ENCODE results near the gene SLC29A2. TPM values are rescaled to one million over a fixed set of nuclear protein-coding genes. Genes with fewer than 3 reads are reported as not detected.

SLC29A2 gene
- total and polyA plus RNA-seq, 2 of the 8 experiments (the other 6 are each of a cell fraction or from before 2014, with no cell fraction given): 29.3 to 31.6 TPM

DNA sequence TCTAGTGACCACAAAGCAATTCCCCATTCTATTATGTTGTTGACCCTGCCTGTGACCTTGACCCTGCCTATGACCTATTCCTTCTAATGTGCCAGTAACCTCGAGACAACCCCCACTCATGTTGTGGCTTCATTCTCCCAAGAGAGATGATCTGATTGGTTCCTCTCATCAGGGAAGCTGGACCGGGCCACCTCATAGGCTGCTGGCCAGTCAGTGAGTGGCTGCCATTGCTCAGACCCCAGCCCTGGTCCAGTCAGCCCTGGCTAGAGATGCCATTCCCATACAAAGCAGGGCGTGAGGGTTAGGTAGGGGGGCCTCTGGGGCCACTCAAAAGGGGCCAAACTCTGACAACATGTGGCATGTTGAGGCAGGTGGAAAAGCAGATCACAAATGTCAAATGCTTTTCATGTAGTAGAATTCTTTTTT, 11.9 kb downstream of the SLC29A2 start:
- Histone ChIP-seq H3K9ac (replicated peaks in 1 of 4; ENCODE audit: extremely low read depth in 1 of 4, low read depth in 3 of 4, low read length in 3 of 4) (no peak overlapping the region), H3K18ac (ENCODE audit: extremely low read depth, low read length) (no peak overlapping the region), H3K4ac (replicated peaks; ENCODE audit: insufficient read length, low read depth, low read length) (no peak overlapping the region), H3K27ac (ENCODE audit: low read depth, low read length) (no peak overlapping the region), H3K79me2 (ENCODE audit: control insufficient read depth in 1 of 2, insufficient read depth in 2 of 2, low read length in 2 of 2) (no peaks in the 10 kb centered on the region), H3K79me1 (ENCODE audit: low read depth, low read length) (no peaks in the 10 kb centered on the region), H3K56ac (replicated peaks; ENCODE audit: insufficient read length, low read depth, low read length) (no peak overlapping the region), H3K4me2 (ENCODE audit: insufficient read depth in 1 of 2, low read depth in 2 of 2, low read length in 2 of 2) (0 out of 4 replicates have a peak overlapping the region, but pooled peaks of 1 of the 2 experiments have one; percentile 10), H4K5ac (ENCODE audit: insufficient read length, low read depth, low read length) (no peak overlapping the region), H3K14ac (ENCODE audit: insufficient read length) (no peak overlapping the region), H2BK20ac (ENCODE audit: low read length) (no peak overlapping the region), H4K20me1 (replicated peaks in 1 of 2; ENCODE audit: control insufficient read depth in 1 of 2, insufficient read depth in 2 of 2, low read length in 2 of 2) (peaks cover 0 to 11% of the 10 kb centered on the region in 2 experiments), H2AFZ (ENCODE audit: low read length) (no peak overlapping the region), H3K23me2 (ENCODE audit: low read depth, low read length) (no peaks in the 10 kb centered on the region), H2BK15ac (ENCODE audit: low read length) (no peak overlapping the region), H3K4me1 (replicated peaks in 1 of 4; ENCODE audit: control insufficient read depth in 3 of 4, insufficient read depth in 4 of 4, low read length in 3 of 4) (peaks cover 0 to 3% (median 0%) of the 10 kb centered on the region in 4 experiments; a peak in 1 of 7 replicates), H3K9me3 (ENCODE audit: insufficient read depth in 2 of 2, low read depth in 1 of 2, low read length in 1 of 2) (no peaks in the 10 kb centered on the region), H4K8ac (ENCODE audit: extremely low read depth, insufficient read depth, low read length) (no peak overlapping the region), H2BK120ac (replicated peaks; ENCODE audit: low read depth, low read length) (no peak overlapping the region), H3K27me3 (replicated peaks in 1 of 4; ENCODE audit: control insufficient read depth in 3 of 4, extremely low read depth in 1 of 4, insufficient read depth in 3 of 4, low read length in 3 of 4) (no peaks in the 10 kb centered on the region), H2BK12ac (ENCODE audit: low read depth, low read length) (no peak overlapping the region), H3K23ac (ENCODE audit: insufficient read length) (no peak overlapping the region), H2AK5ac (ENCODE audit: low read depth, low read length) (no peak overlapping the region), H2BK5ac (ENCODE audit: low read depth, low read length) (no peak overlapping the region), H3K4me3 (ENCODE audit: extremely low read depth in 1 of 4, insufficient read depth in 2 of 4, low read depth in 3 of 4, low read length in 4 of 4) (no peak overlapping the region), H4K91ac (replicated peaks; ENCODE audit: insufficient read length, low read length) (no peak overlapping the region), H3K36me3 (ENCODE audit: control insufficient read depth in 2 of 4, insufficient read depth in 4 of 4, low read length in 3 of 4) (peaks cover 4 to 20% (median 15%) of the 10 kb centered on the region in 4 experiments; a peak in 7 of 8 replicates)
- TF ChIP-seq SP1 (IDR thresholded peaks at IDR 0.05; ENCODE audit: low read depth, low read length) (peak; percentile 72), PHF8 (conservative IDR thresholded peaks at IDR 0.05; ENCODE audit: low read depth, low read length) (no peak), POLR2AphosphoS5 (IDR thresholded peaks at IDR 0.05; ENCODE audit: low read depth, low read length) (peak; percentile 84), TAF1 (IDR thresholded peaks at IDR 0.05; ENCODE audit: low read depth, low read length) (no peak), YY1 (IDR thresholded peaks at IDR 0.05; ENCODE audit: low read depth, low read length) (0 out of 2 replicates have a peak, but pooled peaks have one; percentile 17), POLR2A (IDR thresholded peaks at IDR 0.05; ENCODE audit: control extremely low read depth in 1 of 2, low read depth in 2 of 2, low read length in 2 of 2) (peak in 1 of 2 experiments; percentile 72; a peak in 1 of 3 replicates)
- 85% methylated on average over 3 of the region's 3 CpGs; no CpG with 5 or more reads in 1 of the 2 experiments for WGBS, 2 experiments (ENCODE audit: extremely low coverage in 1 of 2, insufficient coverage in 1 of 2, insufficient read length in 1 of 2, insufficient replicate concordance in 2 of 2, low coverage in 1 of 2, low lambda C conversion rate in 2 of 2, missing lambda C conversion rate in 1 of 2)
- FAIRE-seq (no peak), DNase-seq (ENCODE audit: low read depth in 1 of 2, low spot score in 2 of 2) (no peak)
- ChIA-PET POLR2A (ENCODE audit: partially characterized antibody) (interaction anchor here (0.6 to 28.7 kb wide), 8 partner anchors 8 to 91 kb away, joined by 3 to 487 read pairs (median 8); partner anchors contain the start of genes B4GAT1, BRMS1, RAB1B and RIN1), CTCF (ENCODE audit: partially characterized antibody) (interaction anchor here (3.0 kb wide), 1 partner anchor 48 kb away, joined by 14 read pairs; no protein-coding TSS in a partner anchor)
